Astrocyte (in vitro differentiated cells and primary cell): ENCODE results near the gene NXNL2. TPM values are rescaled to one million over a fixed set of nuclear protein-coding genes. Genes with fewer than 3 reads are reported as not detected.

Experiments
- DNase-seq: peaks from one replicate; pipeline ENCODE4 v3.0.0-alpha.2; 2010; ENCODE audit warnings: low read depth
- FAIRE-seq: peaks from 2 replicates; lab custom pipeline; 2011; peaks lifted over from hg19 to GRCh38; lab: Jason Lieb, UNC
- H2AFZ ChIP-seq: 2 replicates; pipeline ENCODE4 v1.6.0; 2012; ENCODE audit warnings: low read depth, low read length, inconsistent platforms
- H3K27ac ChIP-seq: 2 replicates; pipeline ENCODE4 v1.5.1; 2011; ENCODE audit warnings: low read depth, low read length, inconsistent platforms
- H3K27me3 ChIP-seq: 2 replicates; pipeline ENCODE4 v1.6.0; 2011; ENCODE audit warnings: low read length, inconsistent platforms; ENCODE audit not compliant: insufficient read depth
- H3K36me3 ChIP-seq: 2 replicates; pipeline ENCODE4 v1.5.1; 2011; ENCODE audit warnings: low read length, inconsistent platforms; ENCODE audit not compliant: insufficient read depth
- H3K4me1 ChIP-seq: 2 replicates; pipeline ENCODE4 v1.5.1; 2011; ENCODE audit warnings: low read length, inconsistent platforms; ENCODE audit not compliant: insufficient read depth
- H3K4me2 ChIP-seq: 2 replicates; pipeline ENCODE4 v1.6.0; 2012; ENCODE audit warnings: low read length, inconsistent platforms
- H3K4me3 ChIP-seq: 2 replicates; pipeline ENCODE4 v1.5.1; 2011; ENCODE audit warnings: low read depth, mild to moderate bottlenecking, low read length, inconsistent platforms; ENCODE audit not compliant: insufficient read depth
- H3K79me2 ChIP-seq: 2 replicates; pipeline ENCODE4 v1.6.0; 2012; ENCODE audit warnings: mild to moderate bottlenecking, low read length, inconsistent platforms; ENCODE audit not compliant: insufficient read depth
- H3K9ac ChIP-seq: 2 replicates; pipeline ENCODE4 v1.6.0; 2012; ENCODE audit warnings: mild to moderate bottlenecking, low read length, inconsistent platforms
- H3K9me3 ChIP-seq: 2 replicates; pipeline ENCODE4 v1.5.1; 2012; ENCODE audit warnings: low read depth, mild to moderate bottlenecking, low read length, inconsistent platforms; ENCODE audit not compliant: insufficient read depth
- H4K20me1 ChIP-seq: 2 replicates; pipeline ENCODE4 v1.6.0; 2012; ENCODE audit warnings: low read length, inconsistent platforms; ENCODE audit not compliant: insufficient read depth
- H3K27ac Mint-ChIP-seq: one replicate; pipeline ENCODE4 v1.8.0; 2021; ENCODE audit warnings: mild to moderate bottlenecking, mixed read lengths; ENCODE audit not compliant: unreplicated experiment
- H3K27me3 Mint-ChIP-seq: one replicate; pipeline ENCODE4 v1.8.0; 2021; ENCODE audit warnings: low read depth, mixed read lengths; ENCODE audit not compliant: unreplicated experiment
- H3K36me3 Mint-ChIP-seq: one replicate; pipeline ENCODE4 v1.8.0; 2021; ENCODE audit warnings: low read depth, mixed read lengths; ENCODE audit not compliant: unreplicated experiment
- H3K4me1 Mint-ChIP-seq: one replicate; pipeline ENCODE4 v1.8.0; 2021; ENCODE audit warnings: low read depth, mixed read lengths; ENCODE audit not compliant: unreplicated experiment
- H3K4me3 Mint-ChIP-seq: one replicate; pipeline ENCODE4 v1.8.0; 2021; ENCODE audit warnings: mild to moderate bottlenecking, moderate library complexity, mixed read lengths; ENCODE audit not compliant: unreplicated experiment
- H3K9me3 Mint-ChIP-seq: one replicate; pipeline ENCODE4 v1.8.0; 2021; ENCODE audit warnings: mild to moderate bottlenecking, mixed read lengths; ENCODE audit not compliant: unreplicated experiment
- CTCF ChIP-seq: IDR thresholded peaks from 2 replicates; pipeline ENCODE4 v1.5.1; 2011; ENCODE audit warnings: low read depth, mild to moderate bottlenecking, inconsistent platforms, low read length, moderate library complexity; ENCODE audit not compliant: insufficient read depth
- EZH2 ChIP-seq: IDR thresholded peaks from 2 replicates; pipeline ENCODE4 v1.6.1; 2012; ENCODE audit warnings: mild to moderate bottlenecking, low read length, inconsistent platforms; ENCODE audit not compliant: insufficient read depth
- total RNA-seq: library from RNA; stranded (reverse); gene quantifications from 2 replicates; pipeline ENCODE4 v1.2.1, GENCODE V29; 2021

NXNL2 gene
- total RNA-seq, 1 donor from 2014 or later, result 1.6 TPM

- Mint-ChIP-seq H3K4me3 (no peak overlapping the region), H3K27ac (no peak overlapping the region), H3K36me3 (no peaks in the 10 kb centered on the region), H3K9me3 (peaks cover 3% of the 10 kb centered on the region), H3K27me3 (peaks cover 13% of the 10 kb centered on the region), H3K4me1 (no peaks in the 10 kb centered on the region)
- Histone ChIP-seq H3K9ac (no peak overlapping the region), H3K27ac (no peak overlapping the region), H4K20me1 (no peaks in the 10 kb centered on the region), H3K27me3 (no peaks in the 10 kb centered on the region), H2AFZ (no peak overlapping the region), H3K4me3 (no peak overlapping the region), H3K4me2 (no peak overlapping the region), H3K9me3 (no peaks in the 10 kb centered on the region), H3K79me2 (no peaks in the 10 kb centered on the region), H3K4me1 (no peaks in the 10 kb centered on the region), H3K36me3 (no peaks in the 10 kb centered on the region)
- DNase-seq (peak; percentile 30), FAIRE-seq (no peak)
- TF ChIP-seq EZH2 (no peak), CTCF (peak; percentile 81)
Observed at GRCh38 chr9:88593537-88594185, 58.7 kb downstream of the NXNL2 start.

Other genes starting within 250 kb of the NXNL2 start
- gene SPIN1, start 146.7 kb upstream of the NXNL2 start, total RNA-seq, result 63.9 and 74.1 TPM in 2 replicates